HCT116 (cell line): Measurements from ENCODE around the gene C2orf72. TPM values are rescaled to one million over a fixed set of nuclear protein-coding genes. Genes with fewer than 3 reads are reported as not detected.
"Not testable (repeated sequence)": the region's sequence is repeated elsewhere in the genome, so short reads cannot be mapped to it uniquely, and the experiment has no call there.

Experiments
- ATAC-seq: fragments of 200-7000 bp; cut with Tn5 transposase; 2 replicates; pipeline ENCODE4 v1.9.1; 2020; ENCODE audit warnings: mild to moderate bottlenecking, moderate library complexity
- BruUV-seq: library from RNA; stranded (reverse); fragments of 400-500 nt; replicated peaks from 2 replicates; lab custom pipeline; 2021; lab: Mats Ljungman, UMichigan
- CTCF ChIA-PET: fragments of 300-600 bp; sonication (Branson Sonifier 250); formaldehyde crosslinking; loops from one replicate; lab custom pipeline; 2021; ENCODE audit warnings: antibody characterized with exemption; lab: Charles Lee
- POLR2A ChIA-PET: fragments of 300-600, 350-600 bp; sonication (Branson Sonifier 250); formaldehyde crosslinking; loops from one replicate; lab custom pipeline; 2021; ENCODE audit warnings: antibody characterized with exemption; lab: Charles Lee
- RAD21 ChIA-PET, 2 experiments: fragments of 300-600 bp; sonication (Branson Sonifier 250); formaldehyde crosslinking; loops; one replicate each; lab custom pipeline; 2023; ENCODE audit warnings: low total read pairs in 2 of 2; ENCODE audit not compliant: uncharacterized antibody in 2 of 2, unreplicated experiment in 2 of 2, low non-redundant PET in 1 of 2; lab: Charles Lee
- DNase-seq: peaks from one replicate; pipeline ENCODE4 v3.0.0-alpha.2; 2010; ENCODE audit warnings: low read depth, low spot score
- H2AFZ ChIP-seq: fragments of 200-600 bp; shearing (Covaris generic), sonication (generic); 2 replicates; pipeline ENCODE4 v1.6.1; 2017; ENCODE audit warnings: low read depth, mixed run types, mixed read lengths, antibody characterized with exemption, low read length; ENCODE audit not compliant: poor library complexity, severe bottlenecking
- H3K27ac ChIP-seq: 2 replicates; pipeline ENCODE4 v1.5.1; 2012; ENCODE audit warnings: low read depth, low read length
- H3K27me3 ChIP-seq: fragments of 200-600 bp; sonication (generic); 2 replicates; pipeline ENCODE4 v1.6.1; 2016; ENCODE audit warnings: mixed run types, low read length, mixed read lengths; ENCODE audit not compliant: insufficient read depth
- H3K36me3 ChIP-seq, 2 experiments: fragments of 200-500 bp in 1 of 2; fragments of 200-600 bp in 1 of 2; sonication (Bioruptor generic) in 1 of 2; sonication (generic) in 1 of 2; 2 replicates each; pipeline versions ENCODE4 v1.5.1 to v1.6.1; 2014 to 2016; ENCODE audit warnings: low read length in 2 of 2, inconsistent platforms in 1 of 2, mixed read lengths in 1 of 2, mixed run types in 1 of 2; ENCODE audit not compliant: insufficient read depth in 2 of 2, control insufficient read depth in 1 of 2
- H3K4me1 ChIP-seq, 2 experiments: fragments of 200-600 bp in 1 of 2; sonication (generic) in 1 of 2; 2 replicates each; pipeline versions ENCODE4 v1.5.1 to v1.6.1; 2012 to 2017; ENCODE audit warnings: low read length in 2 of 2, inconsistent platforms in 1 of 2, mild to moderate bottlenecking in 1 of 2, mixed read lengths in 1 of 2, mixed run types in 1 of 2, moderate library complexity in 1 of 2; ENCODE audit not compliant: insufficient read depth in 2 of 2, control insufficient read depth in 1 of 2
- H3K4me2 ChIP-seq: fragments of 200-600 bp; sonication (generic); 2 replicates; pipeline ENCODE4 v1.6.1; 2017; ENCODE audit warnings: mixed run types, low read length, mixed read lengths
- H3K4me3 ChIP-seq, 2 experiments: fragments of 200-600 bp in 1 of 2; sonication (generic) in 1 of 2; replicated peaks in 1 of 2; 2 replicates each; pipeline ENCODE4 v1.5.1; 2011 to 2016; ENCODE audit warnings: low read length in 2 of 2, control low read depth in 1 of 2, low read depth in 1 of 2, mild to moderate bottlenecking in 1 of 2, mixed read lengths in 1 of 2, mixed run types in 1 of 2
- H3K79me2 ChIP-seq: fragments of 200-600 bp; sonication (generic); 2 replicates; pipeline ENCODE4 v1.6.1; 2017; ENCODE audit warnings: mild to moderate bottlenecking, mixed run types, low read length, moderate library complexity, mixed read lengths; ENCODE audit not compliant: insufficient read depth
- H3K9ac ChIP-seq: fragments of 200-600 bp; sonication (generic); 2 replicates; pipeline ENCODE4 v1.6.1; 2016; ENCODE audit warnings: low read length, mixed read lengths
- H3K9me2 ChIP-seq: fragments of 200-600 bp; sonication (generic), shearing (Covaris generic); 2 replicates; pipeline ENCODE4 v1.6.1; 2017; ENCODE audit warnings: mixed run types, mild to moderate bottlenecking, moderate library complexity; ENCODE audit not compliant: insufficient read depth
- H3K9me3 ChIP-seq, 2 experiments: fragments of 200-500 bp in 1 of 2; fragments of 200-600 bp in 1 of 2; sonication (Bioruptor generic) in 1 of 2; sonication (generic) in 1 of 2; 2 replicates each; pipeline ENCODE4 v1.6.1; 2014 to 2017; ENCODE audit warnings: low read length in 2 of 2, mixed read lengths in 2 of 2, inconsistent platforms in 1 of 2, low read depth in 1 of 2, mild to moderate bottlenecking in 1 of 2, mixed run types in 1 of 2, moderate library complexity in 1 of 2; ENCODE audit not compliant: control insufficient read depth in 1 of 2, insufficient read depth in 1 of 2
- H4K20me1 ChIP-seq: fragments of 200-600 bp; sonication (generic), shearing (Covaris generic); 2 replicates; pipeline ENCODE4 v1.6.1; 2017; ENCODE audit warnings: mixed run types, mild to moderate bottlenecking, moderate library complexity; ENCODE audit not compliant: insufficient read depth
- CEBPB ChIP-seq: IDR thresholded peaks from 2 replicates; pipeline ENCODE4 v1.6.1; 2012; ENCODE audit warnings: low read depth
- EGR1 ChIP-seq: IDR thresholded peaks from 2 replicates; pipeline ENCODE4 v1.6.1; 2012; ENCODE audit warnings: low read depth
- EZH2phosphoT487 ChIP-seq: fragments of 200-600 bp; IDR thresholded peaks from 2 replicates; pipeline ENCODE4 v1.6.1; 2018; ENCODE audit warnings: antibody characterized with exemption, borderline replicate concordance
- FOSL1 ChIP-seq: IDR thresholded peaks from 2 replicates; pipeline ENCODE4 v1.6.1; 2012; ENCODE audit warnings: low read depth
- POLR2A ChIP-seq: IDR thresholded peaks from 2 replicates; pipeline ENCODE4 v1.7.0; 2011; ENCODE audit warnings: borderline replicate concordance; ENCODE audit not compliant: insufficient read depth, insufficient read length; ENCODE audit errors: extremely low read depth
- POLR2AphosphoS5 ChIP-seq: IDR thresholded peaks from 2 replicates; pipeline ENCODE4 v1.6.1; 2011; ENCODE audit warnings: mild to moderate bottlenecking, low read depth, low read length, moderate library complexity
- SP1 ChIP-seq: IDR thresholded peaks from 2 replicates; pipeline ENCODE4 v1.6.1; 2012; ENCODE audit warnings: low read depth
- YY1 ChIP-seq: IDR thresholded peaks from 2 replicates; pipeline ENCODE4 v1.6.1; 2011; ENCODE audit warnings: low read length, low read depth, moderate library complexity, mild to moderate bottlenecking; ENCODE audit not compliant: insufficient replicate concordance; ENCODE audit errors: extremely low read depth
- ZFX ChIP-seq: fragments of 450-650 bp; IDR thresholded peaks from 2 replicates; pipeline ENCODE4 v1.6.1; 2017
- ZNF274 ChIP-seq: fragments of 200-500 bp; sonication (Bioruptor generic); IDR thresholded peaks from 2 replicates; pipeline ENCODE4 v1.6.1; 2014; ENCODE audit warnings: mild to moderate bottlenecking, low read depth, low read length, inconsistent platforms
- intact Hi-C: fragments of 100-400 bp; cut with micrococcal nuclease; formaldehyde crosslinking; loops from 2 replicates; pipeline ENCODE4 v1.10.0; 2022
- total RNA-seq: library from RNA; stranded (reverse); gene quantifications from one replicate; pipeline ENCODE4 v1.2.1, GENCODE V29; 2021; ENCODE audit not compliant: unreplicated experiment
- TF ChIP-seq, protein P1 (sequence below): IDR thresholded peaks from 2 replicates; pipeline ENCODE4 v1.6.1; 2011; ENCODE audit warnings: mild to moderate bottlenecking, low read length, moderate library complexity; ENCODE audit not compliant: insufficient replicate concordance; ENCODE audit errors: extremely low read depth

C2orf72 gene
- total RNA-seq, 1 experiment from 2014 or later, result 3.7 TPM

DNA sequence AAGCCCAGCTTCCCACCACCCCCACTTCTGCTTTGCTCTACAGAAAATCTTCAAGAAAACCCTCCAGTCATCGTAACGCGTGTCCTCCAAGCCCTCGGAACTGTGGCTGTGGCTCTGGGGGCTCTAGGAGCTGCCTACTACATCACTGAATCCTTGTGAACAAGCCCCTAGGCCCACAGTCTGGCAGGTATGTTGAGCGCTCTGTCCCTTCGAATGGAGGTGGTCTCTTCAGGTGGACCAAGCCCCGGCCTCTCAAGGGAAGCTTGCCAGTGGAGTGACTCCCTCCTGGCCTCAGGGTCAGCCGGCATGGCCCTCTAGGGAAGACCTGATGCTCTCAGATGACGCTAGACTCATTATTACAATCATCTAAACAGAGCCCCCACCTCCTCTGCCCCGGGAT, 34.7 kb upstream of the C2orf72 start:
- H3K27ac ChIP-seq, result no peak overlapping the region
- no peak overlapping the region for H3K4me2 ChIP-seq
- H3K9me2 ChIP-seq, result no peaks in the 10 kb centered on the region
- no peaks in the 10 kb centered on the region for H4K20me1 ChIP-seq
- no TSS peak for BruUV-seq
- H3K79me2 ChIP-seq, result no peaks in the 10 kb centered on the region
- DNase-seq, result no peak
- CTCF ChIA-PET, result no interaction called here
- no peak overlapping the region for H2AFZ ChIP-seq
- no peak overlapping the region for H3K4me3 ChIP-seq
- peaks cover 13% of the 10 kb centered on the region; the same call in 1 of the 2 replicates for H3K27me3 ChIP-seq
- ATAC-seq, result no peak
- POLR2A ChIA-PET, result no interaction called here
- no peaks in the 10 kb centered on the region; a peak in 1 of 4 replicates for H3K9me3 ChIP-seq
- RAD21 ChIA-PET, result no interaction called here
- TF ChIP-seq CEBPB, result no peak
- TF ChIP-seq, protein P1, sequence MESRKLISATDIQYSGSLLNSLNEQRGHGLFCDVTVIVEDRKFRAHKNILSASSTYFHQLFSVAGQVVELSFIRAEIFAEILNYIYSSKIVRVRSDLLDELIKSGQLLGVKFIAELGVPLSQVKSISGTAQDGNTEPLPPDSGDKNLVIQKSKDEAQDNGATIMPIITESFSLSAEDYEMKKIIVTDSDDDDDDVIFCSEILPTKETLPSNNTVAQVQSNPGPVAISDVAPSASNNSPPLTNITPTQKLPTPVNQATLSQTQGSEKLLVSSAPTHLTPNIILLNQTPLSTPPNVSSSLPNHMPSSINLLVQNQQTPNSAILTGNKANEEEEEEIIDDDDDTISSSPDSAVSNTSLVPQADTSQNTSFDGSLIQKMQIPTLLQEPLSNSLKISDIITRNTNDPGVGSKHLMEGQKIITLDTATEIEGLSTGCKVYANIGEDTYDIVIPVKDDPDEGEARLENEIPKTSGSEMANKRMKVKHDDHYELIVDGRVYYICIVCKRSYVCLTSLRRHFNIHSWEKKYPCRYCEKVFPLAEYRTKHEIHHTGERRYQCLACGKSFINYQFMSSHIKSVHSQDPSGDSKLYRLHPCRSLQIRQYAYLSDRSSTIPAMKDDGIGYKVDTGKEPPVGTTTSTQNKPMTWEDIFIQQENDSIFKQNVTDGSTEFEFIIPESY, result no peak
- no peak for TF ChIP-seq SP1
- no peak for TF ChIP-seq EZH2phosphoT487
- no peak for TF ChIP-seq EGR1
- TF ChIP-seq YY1, result no peak
- TF ChIP-seq POLR2A, result no peak
- TF ChIP-seq POLR2AphosphoS5, result no peak
- TF ChIP-seq FOSL1, result no peak
- H3K9ac ChIP-seq, result no peak overlapping the region
- intact Hi-C loops, result no loop called here
- no peaks in the 10 kb centered on the region for H3K4me1 ChIP-seq
- H3K36me3 ChIP-seq, result no peaks in the 10 kb centered on the region

DNA sequence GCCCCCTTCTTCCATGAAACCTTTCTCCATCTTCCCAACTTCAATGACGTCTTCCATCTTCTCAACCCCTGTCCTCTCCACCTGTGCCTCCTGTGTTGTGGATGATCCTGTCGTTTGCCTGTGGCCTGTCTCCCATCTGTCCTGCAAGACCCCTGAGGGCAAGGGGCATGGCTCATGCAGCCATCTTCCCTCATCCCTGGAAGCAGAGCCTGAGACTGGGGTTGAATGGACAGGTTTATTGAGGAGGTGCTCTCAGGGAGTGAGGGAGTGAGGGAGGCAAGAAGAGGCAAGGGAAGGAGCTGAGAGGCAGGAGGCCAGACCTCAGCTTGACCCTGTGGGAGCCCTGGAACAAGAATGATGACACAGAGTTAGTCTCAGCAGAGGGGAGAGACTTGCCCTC, 34.1 kb upstream of the C2orf72 start:
- ChIA-PET CTCF (no interaction called here), POLR2A (no interaction called here)
- intact Hi-C loops, result no loop called here

DNA sequence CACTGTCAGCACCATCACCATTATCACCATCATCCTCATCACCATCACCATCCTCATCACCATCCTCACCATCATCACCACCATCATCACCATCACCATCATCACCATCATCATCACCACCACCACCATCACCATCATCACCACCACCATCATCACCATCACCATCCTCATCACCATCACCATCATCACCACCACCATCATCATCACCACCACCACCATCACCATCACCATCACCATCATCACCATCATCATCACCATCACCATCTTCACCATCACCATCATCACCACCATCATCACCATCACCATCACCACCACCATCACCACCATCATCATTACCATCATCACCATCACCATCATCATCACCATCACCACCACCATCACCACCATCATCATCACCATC, 32.4 kb upstream of the C2orf72 start:
- H3K9me3 ChIP-seq, CTCF ChIA-PET, H3K4me3 ChIP-seq, RAD21 ChIA-PET, H3K79me2 ChIP-seq, H3K4me1 ChIP-seq, H3K9ac ChIP-seq, H3K27ac ChIP-seq, H3K27me3 ChIP-seq, BruUV-seq, H3K4me2 ChIP-seq, H3K9me2 ChIP-seq, H2AFZ ChIP-seq, DNase-seq, POLR2A ChIA-PET, intact Hi-C loops, ATAC-seq, H3K36me3 ChIP-seq, H4K20me1 ChIP-seq: not testable (repeated sequence)

More for the DNA sequence above, 34.1 kb upstream of the C2orf72 start:
- H2AFZ ChIP-seq, result no peak overlapping the region
- H3K79me2 ChIP-seq, result no peaks in the 10 kb centered on the region
- RAD21 ChIA-PET, result no interaction called here
- H3K27me3 ChIP-seq, result peaks cover 11% of the 10 kb centered on the region; the same call in 1 of the 2 replicates
- H3K4me3 ChIP-seq, result no peak overlapping the region
- H3K4me1 ChIP-seq, result no peaks in the 10 kb centered on the region
- TF ChIP-seq ZNF274, result no peak
- no peak for TF ChIP-seq ZFX
- H4K20me1 ChIP-seq, result no peaks in the 10 kb centered on the region
- no peaks in the 10 kb centered on the region; a peak in 1 of 4 replicates for H3K9me3 ChIP-seq
- no TSS peak for BruUV-seq
- no peak for DNase-seq
- ATAC-seq, result no peak
- no peaks in the 10 kb centered on the region for H3K36me3 ChIP-seq
- H3K9me2 ChIP-seq, result no peaks in the 10 kb centered on the region
- no peak overlapping the region for H3K4me2 ChIP-seq
- no peak overlapping the region for H3K9ac ChIP-seq
- no peak overlapping the region for H3K27ac ChIP-seq
